Gastroesophageal sphincter (tissue), 4 donors: ENCODE data around the gene SDHB. TPM values are rescaled to one million over a fixed set of nuclear protein-coding genes. Genes with fewer than 3 reads are reported as not detected.

Source experiments
- ATAC-seq: fragments of 150-250 bp; one replicate; pipeline ENCODE4 v1.9.1; 2016; ENCODE audit warnings: mild to moderate bottlenecking, moderate library complexity
- H3K27ac ChIP-seq, 4 donors: fragments of 200-600 bp; sonication (generic) in 3 of 4; 1 replicate in 3 of 4; 2 replicates in 1 of 4; pipeline ENCODE4 v1.5.1; 2016 to 2019
- H3K27me3 ChIP-seq: fragments of 200-600 bp; sonication (generic); one replicate; pipeline ENCODE4 v1.5.1; 2019
- H3K36me3 ChIP-seq, 2 donors: fragments of 200-600 bp; sonication (generic); one replicate each; pipeline ENCODE4 v1.5.1; 2019; ENCODE audit warnings: control low read depth in 1 of 2
- H3K4me1 ChIP-seq, 3 donors: fragments of 200-600 bp; sonication (generic); 1 replicate in 2 of 3; 2 replicates in 1 of 3; pipeline ENCODE4 v1.5.1; 2016 to 2019; ENCODE audit warnings: control low read depth in 2 of 3
- H3K4me3 ChIP-seq, 2 donors: fragments of 200-600 bp; sonication (generic); one replicate each; pipeline ENCODE4 v1.5.1; 2019; ENCODE audit warnings: mild to moderate bottlenecking in 1 of 2, moderate library complexity in 1 of 2
- H3K9me3 ChIP-seq, 3 donors: fragments of 200-600 bp; sonication (generic); one replicate each; pipeline ENCODE4 v1.5.1; 2017 to 2019; ENCODE audit warnings: control low read depth in 2 of 3
- EP300 ChIP-seq: sonication (generic); formaldehyde crosslinking; IDR thresholded peaks from one replicate; pipeline ENCODE4 v1.6.1; 2017; ENCODE audit warnings: antibody characterized with exemption, mild to moderate bottlenecking
- POLR2A ChIP-seq, 2 donors: fragments of 450-650 bp; IDR thresholded peaks; one replicate each; pipeline ENCODE4 v1.6.1; 2017; ENCODE audit warnings: antibody characterized with exemption in 2 of 2, mild to moderate bottlenecking in 2 of 2, moderate library complexity in 1 of 2
- POLR2AphosphoS5 ChIP-seq: sonication (generic); formaldehyde crosslinking; IDR thresholded peaks from one replicate; pipeline ENCODE4 v1.6.1; 2017; ENCODE audit warnings: antibody characterized with exemption
- WGBS, 2 donors: methylation state at CpG; one replicate each; pipeline ENCODE4 v1.1.5; 2018; ENCODE audit warnings: low coverage in 1 of 2; 5-methylcytosine and 5-hydroxymethylcytosine counted together
- total RNA-seq, 4 donors: library from RNA; depleted of rRNA; stranded (reverse); fragments of >200 nt; gene quantifications; one replicate each; pipeline ENCODE4 v1.1.0, GENCODE V29; 2016
- TF ChIP-seq, protein P1 (sequence below), 4 experiments: fragments of 200-600 bp in 2 of 4; fragments of 450-650 bp in 2 of 4; sonication (generic) in 1 of 4; IDR thresholded peaks; one replicate each; pipeline ENCODE4 v1.5.1; 2017 to 2019; ENCODE audit warnings: antibody characterized with exemption in 4 of 4, mild to moderate bottlenecking in 2 of 4, moderate library complexity in 2 of 4

SDHB gene
- total RNA-seq, 4 donors from 2014 or later = 103 to 118 (median 116) TPM

- Histone ChIP-seq H3K36me3 (peaks cover 8 to 67% of the 10 kb centered on the region in 2 donors), H3K27me3 (no peaks in the 10 kb centered on the region), H3K4me1 (no peaks in the 10 kb centered on the region), H3K27ac (no peak overlapping the region), H3K9me3 (no peaks in the 10 kb centered on the region), H3K4me3 (no peak overlapping the region)
- WGBS, 2 donors = 22 to 43% methylated on average over 1 of the region's 1 CpG
- ATAC-seq = no peak
- TF ChIP-seq EP300 (no peak), POLR2A (IDR thresholded peaks at IDR 0.05) (no peak), POLR2AphosphoS5 (no peak)
- TF ChIP-seq, protein P1, sequence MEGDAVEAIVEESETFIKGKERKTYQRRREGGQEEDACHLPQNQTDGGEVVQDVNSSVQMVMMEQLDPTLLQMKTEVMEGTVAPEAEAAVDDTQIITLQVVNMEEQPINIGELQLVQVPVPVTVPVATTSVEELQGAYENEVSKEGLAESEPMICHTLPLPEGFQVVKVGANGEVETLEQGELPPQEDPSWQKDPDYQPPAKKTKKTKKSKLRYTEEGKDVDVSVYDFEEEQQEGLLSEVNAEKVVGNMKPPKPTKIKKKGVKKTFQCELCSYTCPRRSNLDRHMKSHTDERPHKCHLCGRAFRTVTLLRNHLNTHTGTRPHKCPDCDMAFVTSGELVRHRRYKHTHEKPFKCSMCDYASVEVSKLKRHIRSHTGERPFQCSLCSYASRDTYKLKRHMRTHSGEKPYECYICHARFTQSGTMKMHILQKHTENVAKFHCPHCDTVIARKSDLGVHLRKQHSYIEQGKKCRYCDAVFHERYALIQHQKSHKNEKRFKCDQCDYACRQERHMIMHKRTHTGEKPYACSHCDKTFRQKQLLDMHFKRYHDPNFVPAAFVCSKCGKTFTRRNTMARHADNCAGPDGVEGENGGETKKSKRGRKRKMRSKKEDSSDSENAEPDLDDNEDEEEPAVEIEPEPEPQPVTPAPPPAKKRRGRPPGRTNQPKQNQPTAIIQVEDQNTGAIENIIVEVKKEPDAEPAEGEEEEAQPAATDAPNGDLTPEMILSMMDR (IDR thresholded peaks at IDR 0.05) = no peak
Measured at GRCh38 chr1:17018849-17019248, 35.0 kb downstream of the SDHB start.

DNA sequence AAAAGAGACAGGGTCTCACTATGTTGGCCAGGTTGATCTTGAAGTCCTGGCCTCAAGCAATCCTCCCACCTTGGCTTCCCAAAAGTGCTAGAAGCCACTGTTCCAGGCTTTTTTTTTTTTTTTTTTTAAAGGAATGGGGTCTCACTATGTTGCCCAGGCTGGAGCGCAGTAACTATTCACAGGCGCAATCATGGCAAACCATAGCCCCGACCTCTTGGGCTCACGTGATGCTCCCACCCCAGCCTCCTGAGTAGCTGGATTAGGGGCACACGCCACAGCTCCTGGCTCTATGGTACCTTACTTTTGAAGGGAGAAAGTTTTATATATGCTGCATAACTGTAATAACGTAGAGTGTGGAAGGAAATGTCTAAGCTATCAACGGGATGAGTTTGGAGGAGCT, 36.4 kb downstream of the SDHB start:
- H3K27ac ChIP-seq = no peak overlapping the region
- peaks cover 0 to under 1% (median 0%) of the 10 kb centered on the region in 3 donors for H3K4me1 ChIP-seq
- TF ChIP-seq EP300 = no peak
- no peak for TF ChIP-seq POLR2AphosphoS5
- H3K27me3 ChIP-seq = no peaks in the 10 kb centered on the region
- 86% methylated on average over 7 of the region's 7 CpGs; no CpG with 5 or more reads in 1 of the 2 donors for WGBS, 2 donors
- peaks cover 8 to 53% of the 10 kb centered on the region in 2 donors for H3K36me3 ChIP-seq
- no peak for ATAC-seq
- no peak overlapping the region for H3K4me3 ChIP-seq
- no peaks in the 10 kb centered on the region for H3K9me3 ChIP-seq

- ATAC-seq = no peak
- Histone ChIP-seq H3K9me3 (no peaks in the 10 kb centered on the region), H3K27me3 (no peaks in the 10 kb centered on the region), H3K27ac (no peak overlapping the region), H3K36me3 (peaks cover 8 to 41% of the 10 kb centered on the region in 2 donors), H3K4me1 (peaks cover 0 to 8% (median 4%) of the 10 kb centered on the region in 3 donors), H3K4me3 (no peak overlapping the region)
- TF ChIP-seq, protein P1 (IDR thresholded peaks at IDR 0.05) = no peak
- no peak for TF ChIP-seq POLR2A (IDR thresholded peaks at IDR 0.05)
- no peak for TF ChIP-seq EP300
- no peak for TF ChIP-seq POLR2AphosphoS5
- WGBS, 2 donors = 70 to 83% methylated on average over 1 to 4 of the region's 5 CpGs
Measured at GRCh38 chr1:17016317-17016661, 37.5 kb downstream of the SDHB start.

DNA sequence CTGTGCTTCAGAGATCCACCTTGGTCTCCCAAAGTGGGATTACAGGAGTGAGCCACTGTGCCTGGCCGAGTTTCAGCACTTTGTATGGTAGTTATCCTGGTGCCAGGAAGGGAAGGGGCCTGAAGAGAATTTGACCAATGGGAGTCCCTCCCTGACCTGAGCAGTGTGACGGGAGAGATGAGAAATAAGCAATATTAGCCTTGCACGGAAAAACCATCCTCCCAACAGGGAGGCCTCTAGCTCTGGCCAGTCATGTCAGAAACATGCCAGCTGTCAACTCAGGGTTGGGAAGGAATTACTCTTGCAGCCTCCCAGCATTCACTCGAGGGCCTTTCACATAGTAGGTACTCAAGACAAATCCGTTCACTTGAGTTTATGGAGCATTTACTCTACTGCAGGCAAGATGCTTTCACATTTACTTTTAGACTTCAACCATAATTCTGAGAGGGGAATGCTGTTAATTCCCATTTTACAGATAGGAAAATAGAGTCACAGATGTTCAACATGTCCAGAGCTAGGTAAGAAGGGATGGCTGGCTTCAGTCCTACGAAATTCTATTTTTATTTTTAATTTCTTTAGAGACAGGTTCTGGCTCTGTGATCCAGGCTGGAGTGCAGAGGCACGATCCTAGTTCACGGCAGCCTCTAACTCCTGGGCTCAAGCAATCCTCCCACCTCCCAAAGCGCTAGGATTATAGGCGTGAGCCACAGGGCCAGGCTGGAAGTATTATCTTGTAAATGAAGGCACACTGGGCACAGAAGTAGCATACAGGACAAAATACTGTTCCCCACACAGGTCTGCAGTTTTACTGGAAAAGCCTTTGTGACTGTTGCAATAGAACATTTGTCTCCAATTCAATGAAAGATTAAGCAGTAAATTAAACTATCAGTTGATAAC, 38.9 kb downstream of the SDHB start:
- H3K27ac ChIP-seq = no peak overlapping the region
- no peak overlapping the region for H3K4me3 ChIP-seq
- H3K9me3 ChIP-seq = no peaks in the 10 kb centered on the region
- TF ChIP-seq, protein P1 (IDR thresholded peaks at IDR 0.05) = no peak
- TF ChIP-seq EP300 (no peak), POLR2AphosphoS5 (no peak), POLR2A (IDR thresholded peaks at IDR 0.05) (no peak)
- WGBS, 2 donors = 55 to 66% methylated on average over 4 to 9 of the region's 10 CpGs
- peaks cover 0 to 22% (median 17%) of the 10 kb centered on the region in 3 donors for H3K4me1 ChIP-seq
- peaks cover 0 to 28% of the 10 kb centered on the region in 2 donors for H3K36me3 ChIP-seq
- no peaks in the 10 kb centered on the region for H3K27me3 ChIP-seq
- no peak for ATAC-seq

GRCh38 chr1:17013491-17014320, 40.1 kb downstream of the SDHB start:
- ATAC-seq = no peak
- Histone ChIP-seq H3K4me3 (no peak overlapping the region), H3K27ac (no peak overlapping the region), H3K4me1 (peaks cover 0 to 31% (median 22%) of the 10 kb centered on the region in 3 donors), H3K9me3 (no peaks in the 10 kb centered on the region), H3K36me3 (peaks cover 0 to 16% of the 10 kb centered on the region in 2 donors), H3K27me3 (no peaks in the 10 kb centered on the region)
- TF ChIP-seq POLR2AphosphoS5 = no peak
- WGBS, 2 donors = 75 to 89% methylated on average over 5 to 7 of the region's 13 CpGs
